Epithelial cell of proximal tubule (primary cell): ENCODE measurements around the gene ETNK1. TPM values are rescaled to one million over a fixed set of nuclear protein-coding genes. Genes with fewer than 3 reads are reported as not detected.

Experiments used
- DNase-seq: peaks from one replicate; pipeline ENCODE4 v3.0.0-alpha.2; 2011; ENCODE audit warnings: low read depth
- H3K4me3 ChIP-seq: 2 replicates; pipeline ENCODE4 v1.5.1; 2011; ENCODE audit warnings: low read depth, mild to moderate bottlenecking, low read length
- CTCF ChIP-seq: conservative IDR thresholded peaks from 2 replicates; pipeline ENCODE4 v1.5.1; 2012; ENCODE audit warnings: low read depth, mild to moderate bottlenecking, low read length
- total RNA-seq: library from RNA; depleted of rRNA; stranded (reverse); fragments of >200 nt; gene quantifications from 2 replicates; pipeline ENCODE4 v1.2.3, GENCODE V29; 2015

Gene ETNK1
- total RNA-seq, 1 donor from 2014 or later, result 24.4 TPM

- H3K4me3 ChIP-seq, result no peak overlapping the region
- no peak for DNase-seq
- TF ChIP-seq CTCF, result no peak
These were observed 42.2 kb downstream of the ETNK1 start for GRCh38 chr12:22667122-22667521.

GRCh38 chr12:22668441-22668840 is 43.5 kb downstream of the ETNK1 start:
- H3K4me3 ChIP-seq, result no peak overlapping the region
- no peak for DNase-seq
- no peak for TF ChIP-seq CTCF

GRCh38 chr12:22670762-22671161 is 45.8 kb downstream of the ETNK1 start:
- TF ChIP-seq CTCF, result no peak
- no peak for DNase-seq
- no peak overlapping the region for H3K4me3 ChIP-seq

GRCh38 chr12:22672951-22673350 is 48.0 kb downstream of the ETNK1 start:
- TF ChIP-seq CTCF, result no peak
- no peak overlapping the region for H3K4me3 ChIP-seq
- DNase-seq, result no peak

- no peak overlapping the region for H3K4me3 ChIP-seq
- no peak for DNase-seq
- no peak for TF ChIP-seq CTCF
These were observed 53.0 kb downstream of the ETNK1 start for GRCh38 chr12:22677781-22678574.

- no peak overlapping the region for H3K4me3 ChIP-seq
- TF ChIP-seq CTCF, result no peak
- DNase-seq, result no peak
These were observed 57.7 kb downstream of the ETNK1 start for GRCh38 chr12:22682663-22683062.

GRCh38 chr12:22683131-22683530 is 58.2 kb downstream of the ETNK1 start:
- no peak for DNase-seq
- TF ChIP-seq CTCF, result no peak
- no peak overlapping the region for H3K4me3 ChIP-seq
